K562 (cell line): ENCODE results near the gene CCDC9. TPM values are rescaled to one million over a fixed set of nuclear protein-coding genes. Genes with fewer than 3 reads are reported as not detected.

ENCODE experiments used
- ATAC-seq: fragments of 200-7000 bp; cut with Tn5 transposase; 3 replicates; pipeline ENCODE4 v1.9.1; 2020; ENCODE audit warnings: moderate library complexity
- BruUV-seq: library from RNA; stranded (reverse); fragments of 400-500 nt; replicated peaks from 2 replicates; lab custom pipeline; 2021; lab: Mats Ljungman, UMichigan
- CTCF ChIA-PET: fragments of 300-600 bp; formaldehyde crosslinking; extraction: SDS; loops from one replicate; lab custom pipeline; 2021; ENCODE audit warnings: low intra/inter-chr PET ratio; lab: Yijun Ruan, JAX
- POLR2A ChIA-PET: fragments of 300-600, 350-650 bp; sonication (Branson Sonifier 250); formaldehyde crosslinking; extraction: SDS; loops from one replicate; lab custom pipeline; 2021; ENCODE audit warnings: antibody characterized with exemption, inconsistent platforms; lab: Yijun Ruan, JAX
- DNase-seq, 4 experiments: peaks; one replicate each; pipeline versions ENCODE4 v3.0.0 to v3.0.0-alpha.2; 2011 to 2018; ENCODE audit warnings: low spot score in 3 of 4, mixed read lengths in 3 of 4; ENCODE audit errors: extremely low read depth in 1 of 4
- FAIRE-seq: peaks from 2 replicates; lab custom pipeline; 2011; peaks lifted over from hg19 to GRCh38; lab: Jason Lieb, UNC
- H2AFZ ChIP-seq: 2 replicates; pipeline ENCODE4 v1.6.0; 2011; ENCODE audit warnings: low read depth, low read length, control low read depth, inconsistent platforms
- H3K27ac ChIP-seq: fragments of 200-600 bp; 3 replicates; pipeline ENCODE4 v1.8.0; 2011; ENCODE audit warnings: low read depth, mild to moderate bottlenecking, control low read depth, inconsistent platforms, low read length, moderate library complexity, mixed read lengths; ENCODE audit errors: extremely low read depth
- H3K27me3 ChIP-seq, 2 experiments: fragments of 300-600 bp in 1 of 2; 2 replicates in 1 of 2; 3 replicates in 1 of 2; pipeline versions ENCODE4 v1.6.0 to v1.8.0; 2011; ENCODE audit warnings: inconsistent platforms in 2 of 2, low read length in 2 of 2, mild to moderate bottlenecking in 1 of 2, mixed read lengths in 1 of 2, moderate library complexity in 1 of 2; ENCODE audit not compliant: control insufficient read depth in 2 of 2, insufficient read depth in 2 of 2
- H3K36me3 ChIP-seq: fragments of 300-600 bp; 3 replicates; pipeline ENCODE4 v1.8.0; 2011; ENCODE audit warnings: mild to moderate bottlenecking, low read length, inconsistent platforms; ENCODE audit not compliant: control insufficient read depth, insufficient read depth
- H3K4me1 ChIP-seq, 2 experiments: fragments of 200-600 bp in 1 of 2; replicated peaks in 1 of 2; 2 replicates in 1 of 2; 3 replicates in 1 of 2; pipeline versions ENCODE4 v1.5.1 to v1.8.0; 2011; ENCODE audit warnings: inconsistent platforms in 2 of 2, low read length in 2 of 2, mild to moderate bottlenecking in 1 of 2, mixed read lengths in 1 of 2, moderate library complexity in 1 of 2; ENCODE audit not compliant: control insufficient read depth in 2 of 2, insufficient read depth in 2 of 2
- H3K4me2 ChIP-seq: 2 replicates; pipeline ENCODE4 v1.6.1; 2011; ENCODE audit warnings: low read length, control low read depth, inconsistent platforms, mixed read lengths; ENCODE audit not compliant: insufficient read depth
- H3K4me3 ChIP-seq: fragments of 200-600 bp; sonication (generic), shearing (Covaris generic); 2 replicates; pipeline ENCODE4 v1.5.1; 2016; ENCODE audit warnings: control low read depth, inconsistent platforms
- H3K79me2 ChIP-seq: fragments of 200-600 bp; 3 replicates; pipeline ENCODE4 v1.8.0; 2011; ENCODE audit warnings: low read length, inconsistent platforms; ENCODE audit not compliant: control insufficient read depth, insufficient read depth
- H3K9ac ChIP-seq, 2 experiments: 2 replicates each; pipeline versions ENCODE4 v1.6.0 to v1.6.1; 2011; ENCODE audit warnings: low read depth in 2 of 2, low read length in 2 of 2, control low read depth in 1 of 2, inconsistent platforms in 1 of 2, mild to moderate bottlenecking in 1 of 2, mixed read lengths in 1 of 2; ENCODE audit not compliant: insufficient read depth in 1 of 2
- H3K9me1 ChIP-seq: one replicate; pipeline ENCODE4 v1.6.0; 2011; ENCODE audit warnings: inconsistent platforms, mild to moderate bottlenecking, low read length, moderate library complexity; ENCODE audit not compliant: control insufficient read depth, insufficient read depth
- H3K9me3 ChIP-seq: replicated peaks from 2 replicates; pipeline ENCODE4 v1.5.1; 2011; ENCODE audit warnings: low read depth, low read length, inconsistent platforms; ENCODE audit not compliant: control insufficient read depth, insufficient read depth
- H4K20me1 ChIP-seq: replicated peaks from 2 replicates; pipeline ENCODE4 v1.6.1; 2011; ENCODE audit warnings: low read length, inconsistent platforms, mixed read lengths; ENCODE audit not compliant: control insufficient read depth, insufficient read depth
- ADNP ChIP-seq: fragments of 200-800 bp; sonication (Bioruptor generic); IDR thresholded peaks from 2 replicates; pipeline ENCODE4 v1.6.1; 2016; ENCODE audit warnings: missing genetic modification characterization, missing compliant biosample characterization
- GTF2A2 ChIP-seq: IDR thresholded peaks from 2 replicates; pipeline ENCODE4 v1.6.1; 2016; ENCODE audit warnings: mild to moderate bottlenecking, missing genetic modification characterization, missing compliant biosample characterization
- MTA2 ChIP-seq: fragments of 450-650 bp; IDR thresholded peaks from 2 replicates; pipeline ENCODE4 v1.6.1; 2016; ENCODE audit warnings: low read depth
- OTX1 ChIP-seq: fragments of 450-650 bp; formaldehyde crosslinking; IDR thresholded peaks from 2 replicates; pipeline ENCODE4 v1.4.0; 2022; ENCODE audit warnings: mild to moderate bottlenecking
- POLR2AphosphoS5 ChIP-seq: IDR thresholded peaks from 2 replicates; pipeline ENCODE4 v1.6.1; 2011; ENCODE audit warnings: mild to moderate bottlenecking, low read depth, low read length, moderate library complexity; ENCODE audit not compliant: control insufficient read depth, insufficient read depth
- RBM25 ChIP-seq: fragments of 200-400 bp; formaldehyde crosslinking; IDR thresholded peaks from 2 replicates; pipeline ENCODE4 v1.6.1; 2018; ENCODE audit warnings: low read length, low read depth, moderate library complexity; ENCODE audit not compliant: severe bottlenecking
- SREBF1 ChIP-seq: fragments of 150-350 bp; IDR thresholded peaks from 2 replicates; pipeline ENCODE4 v1.6.1; 2014; ENCODE audit warnings: antibody characterized with exemption, low read depth, low read length, borderline replicate concordance
- TCF7L2 ChIP-seq: fragments of 150-350 bp; IDR thresholded peaks from 2 replicates; pipeline ENCODE4 v1.6.1; 2016; ENCODE audit warnings: low read depth, mild to moderate bottlenecking, low read length, moderate library complexity
- ZBTB26 ChIP-seq: fragments of 450-650 bp; formaldehyde crosslinking; IDR thresholded peaks from 2 replicates; pipeline ENCODE4 v1.4.0; 2022; ENCODE audit warnings: missing genetic modification characterization
- ZNF121 ChIP-seq: sonication (generic); formaldehyde crosslinking; conservative IDR thresholded peaks from 2 replicates; pipeline ENCODE4 v1.8.0; 2022; ENCODE audit warnings: missing genetic modification reagents
- ZNF133 ChIP-seq: fragments of 250-450 bp; sonication (Bioruptor Pico); IDR thresholded peaks from 2 replicates; pipeline ENCODE4 v1.4.0; 2020; ENCODE audit warnings: mild to moderate bottlenecking
- ZNF143 ChIP-seq: sonication (generic); formaldehyde crosslinking; IDR thresholded peaks from 2 replicates; pipeline ENCODE4 v1.9.0; 2022; ENCODE audit warnings: mild to moderate bottlenecking, missing genetic modification reagents
- WGBS: fragments of 100-300 bp; shearing (Covaris generic); methylation state at CpG from one replicate; pipeline ENCODE4 v1.1.6; 2016; ENCODE audit warnings: low coverage, mixed read lengths; ENCODE audit not compliant: insufficient coverage; ENCODE audit errors: missing lambda C conversion rate; 5-methylcytosine and 5-hydroxymethylcytosine counted together
- in situ Hi-C: fragments of 300-500 bp; cut with MboI; formaldehyde crosslinking; loops from 4 replicates; pipeline ENCODE4 v1.15.0; 2018; ENCODE audit warnings: inconsistent platforms, mixed read lengths
- intact Hi-C: fragments of 100-400 bp; cut with micrococcal nuclease; formaldehyde crosslinking; loops from 2 replicates; pipeline ENCODE4 v1.14.2; 2022
- polyA plus RNA-seq, 8 experiments: library from polyadenylated mRNA; depleted of rRNA in 4 of 8; stranded (reverse) in 5 of 8; unstranded in 3 of 8; fragments of >200 nt; fragmentation: Nextera tagmentation in 2 of 8; fragmentation: Illumina TruSeq in 1 of 8; extraction: Ambion mirVana in 2 of 8; extraction: Trizol in 1 of 8; gene quantifications; 2 replicates each; pipeline versions ENCODE4 v1.2.1 to v1.2.3, GENCODE V29; 2011 to 2014; ENCODE audit warnings: inconsistent platforms in 1 of 8, missing spikeins in 1 of 8
- total RNA-seq, 7 experiments: library from RNA; depleted of rRNA in 6 of 7; stranded (reverse); fragments of >200 nt in 6 of 7; fragmentation: Illumina TruSeq in 2 of 7; extraction: Trizol in 2 of 7; gene quantifications; 2 replicates each; pipeline versions ENCODE4 v1.2.1 to v1.2.3, GENCODE V29; 2011 to 2021; ENCODE audit warnings: low replicate concordance in 1 of 7

CCDC9 gene
- total and polyA plus RNA-seq, 9 of the 15 experiments (the other 6 are each of a cell fraction or from before 2014, with no cell fraction given), result 0.23 to 38.6 (median 8.4) TPM

GRCh38 chr19:47310323-47310722, 54.0 kb downstream of the CCDC9 start:
- Histone ChIP-seq H3K36me3 (no peaks in the 10 kb centered on the region), H3K79me2 (no peaks in the 10 kb centered on the region), H4K20me1 (no peaks in the 10 kb centered on the region), H3K4me1 (peaks cover 17 to 30% of the 10 kb centered on the region in 2 experiments; a peak in 4 of 5 replicates), H3K9me3 (no peaks in the 10 kb centered on the region), H3K9ac (no peak overlapping the region), H3K27me3 (no peaks in the 10 kb centered on the region), H3K4me2 (no peak overlapping the region), H3K27ac (no peak overlapping the region), H3K4me3 (no peak overlapping the region), H3K9me1 (no peaks in the 10 kb centered on the region), H2AFZ (no peak overlapping the region)
- 36% methylated on average over 2 of the region's 2 CpGs for WGBS
- POLR2A ChIA-PET, result no interaction called here
- CTCF ChIA-PET, result interaction anchor here (1.8 kb wide), 1 partner anchor 81 kb away, joined by 9 read pairs; no protein-coding TSS in a partner anchor
- ATAC-seq (no peak), FAIRE-seq (no peak), DNase-seq (no peak)
- intact Hi-C loops (no loop called here), in situ Hi-C loops (no loop called here)
- TF ChIP-seq GTF2A2 (tag) (no peak), RBM25 (peak; percentile 68), ZBTB26 (CRISPR knock-in tag) (no peak), ZNF121 (CRISPR knock-in tag) (peak; percentile 97), OTX1 (CRISPR knock-in tag) (no peak), ZNF143 (CRISPR knock-in tag) (no peak), SREBF1 (no peak), ZNF133 (CRISPR knock-in tag) (no peak), TCF7L2 (no peak), ADNP (tag) (0 out of 2 replicates have a peak, but pooled peaks have one; percentile 15), POLR2AphosphoS5 (no peak), MTA2 (no peak)
- no TSS peak for BruUV-seq
